Measurements from ENCODE around the gene TFAM. TPM values are rescaled to one million over a fixed set of nuclear protein-coding genes. Genes with fewer than 3 reads are reported as not detected.

TFAM gene
- total and polyA plus RNA-seq, 7 experiments from 2014 or later = 33.1 to 63.2 (median 44.8) TPM

DNA sequence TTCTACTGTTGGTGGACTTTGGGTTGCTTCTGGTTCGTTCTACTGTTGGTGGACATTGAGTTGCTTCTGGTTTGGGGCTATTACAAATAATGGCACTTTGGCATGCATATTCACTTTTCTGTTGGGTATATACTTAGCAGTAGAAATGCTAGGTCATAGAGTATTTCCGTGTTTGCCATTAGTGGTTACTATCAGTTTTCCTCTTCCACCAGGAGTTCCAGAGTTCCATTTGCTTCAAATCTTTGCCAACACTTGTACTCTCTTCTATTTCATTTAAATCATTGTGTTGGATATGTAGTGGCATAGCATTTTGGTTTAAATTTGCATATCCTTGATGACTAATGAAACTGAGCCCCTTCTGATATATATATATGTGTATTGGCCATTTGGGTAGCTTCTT, 35.2 kb upstream of the TFAM start:
- Histone ChIP-seq H3K36me3 (ENCODE audit: control insufficient read depth in 2 of 3, insufficient read depth in 3 of 3, low read length in 3 of 3) (no peaks in the 10 kb centered on the region), H3K27ac (ENCODE audit: low read depth, low read length) (no peak overlapping the region), H3K4me3 (ENCODE audit: low read length) (no peak overlapping the region), H3K4me1 (ENCODE audit: control insufficient read depth in 2 of 2, insufficient read depth in 2 of 2, low read length in 2 of 2) (no peaks in the 10 kb centered on the region), H3K27me3 (ENCODE audit: control insufficient read depth in 2 of 2, insufficient read depth in 2 of 2, low read length in 2 of 2) (no peaks in the 10 kb centered on the region), H3K9me3 (ENCODE audit: control insufficient read depth in 2 of 3, low read length in 3 of 3) (no peaks in the 10 kb centered on the region)
- no peaks in the 10 kb centered on the region for H3K27me3 Mint-ChIP-seq
- peaks cover 7 to 30% (median 22%) of the 10 kb centered on the region in 5 donors for H3K36me3 Mint-ChIP-seq
- ATAC-seq (no peak), DNase-seq (no peak)
- peaks cover 10 to 71% (median 48%) of the 10 kb centered on the region in 7 donors for H3K4me1 Mint-ChIP-seq
- intact Hi-C loops (cut with micrococcal nuclease) = no loop called here
- ChIA-PET POLR2A (no interaction called here), CTCF (no interaction called here)
- no peak overlapping the region for H3K4me3 Mint-ChIP-seq
- peaks cover 0 to 2% (median 0%) of the 10 kb centered on the region in 11 donors for H3K9me3 Mint-ChIP-seq
- H3K27ac Mint-ChIP-seq = no peak overlapping the region

DNA sequence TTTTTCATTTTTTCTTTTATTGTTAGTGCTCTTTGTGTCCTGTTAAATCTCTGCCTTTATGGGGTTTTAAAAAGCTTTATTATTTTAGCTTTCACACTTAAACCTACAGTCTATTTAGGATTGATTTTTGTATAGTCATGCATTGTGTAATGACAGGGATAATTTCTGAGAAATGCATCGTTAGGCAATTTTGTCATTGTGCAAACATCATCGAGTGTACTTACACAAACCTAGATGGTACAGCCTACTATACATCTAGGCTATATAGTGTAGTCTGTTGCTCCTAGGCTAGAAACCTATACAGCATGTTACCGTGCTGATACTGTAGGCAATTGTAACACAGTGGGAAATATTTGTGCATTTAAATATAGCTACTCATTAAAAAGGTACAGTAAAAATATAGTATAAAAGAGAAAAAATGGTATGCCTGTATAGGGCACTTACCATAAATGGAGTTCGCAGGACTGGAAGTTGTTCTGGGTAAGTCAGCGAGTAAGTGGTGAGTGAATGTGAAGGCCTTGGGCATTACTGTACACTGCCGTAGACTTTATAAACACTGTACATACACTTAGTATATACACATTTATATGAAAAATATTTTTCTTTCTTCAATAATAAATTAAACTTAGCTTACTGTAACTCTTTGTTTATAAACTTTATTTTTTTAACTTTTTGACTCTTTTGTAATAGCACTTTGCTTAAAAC, 34.4 kb upstream of the TFAM start:
- Histone ChIP-seq H3K4me3 (ENCODE audit: low read length) (no peak overlapping the region), H3K27me3 (ENCODE audit: control insufficient read depth in 2 of 2, insufficient read depth in 2 of 2, low read length in 2 of 2) (no peaks in the 10 kb centered on the region), H3K36me3 (ENCODE audit: control insufficient read depth in 2 of 3, insufficient read depth in 3 of 3, low read length in 3 of 3) (no peaks in the 10 kb centered on the region), H3K27ac (ENCODE audit: low read depth, low read length) (no peak overlapping the region), H3K9me3 (ENCODE audit: control insufficient read depth in 2 of 3, low read length in 3 of 3) (no peaks in the 10 kb centered on the region), H3K4me1 (ENCODE audit: control insufficient read depth in 2 of 2, insufficient read depth in 2 of 2, low read length in 2 of 2) (no peaks in the 10 kb centered on the region)
- ChIA-PET CTCF (no interaction called here), POLR2A (interaction anchor here (0.8 kb wide), 1 partner anchor 32 kb away, joined by 3 read pairs; no protein-coding TSS in a partner anchor)
- H3K9me3 Mint-ChIP-seq = peaks cover 0 to 2% (median 0%) of the 10 kb centered on the region in 11 donors
- H3K27me3 Mint-ChIP-seq = no peaks in the 10 kb centered on the region
- no peak overlapping the region for H3K27ac Mint-ChIP-seq
- ATAC-seq (peak; percentile 65), DNase-seq (no peak)
- peaks cover 7 to 26% (median 17%) of the 10 kb centered on the region in 5 donors for H3K36me3 Mint-ChIP-seq
- intact Hi-C loops (cut with micrococcal nuclease) = no loop called here
- no peak overlapping the region for H3K4me3 Mint-ChIP-seq
- peaks cover 10 to 74% (median 50%) of the 10 kb centered on the region in 7 donors for H3K4me1 Mint-ChIP-seq

DNA sequence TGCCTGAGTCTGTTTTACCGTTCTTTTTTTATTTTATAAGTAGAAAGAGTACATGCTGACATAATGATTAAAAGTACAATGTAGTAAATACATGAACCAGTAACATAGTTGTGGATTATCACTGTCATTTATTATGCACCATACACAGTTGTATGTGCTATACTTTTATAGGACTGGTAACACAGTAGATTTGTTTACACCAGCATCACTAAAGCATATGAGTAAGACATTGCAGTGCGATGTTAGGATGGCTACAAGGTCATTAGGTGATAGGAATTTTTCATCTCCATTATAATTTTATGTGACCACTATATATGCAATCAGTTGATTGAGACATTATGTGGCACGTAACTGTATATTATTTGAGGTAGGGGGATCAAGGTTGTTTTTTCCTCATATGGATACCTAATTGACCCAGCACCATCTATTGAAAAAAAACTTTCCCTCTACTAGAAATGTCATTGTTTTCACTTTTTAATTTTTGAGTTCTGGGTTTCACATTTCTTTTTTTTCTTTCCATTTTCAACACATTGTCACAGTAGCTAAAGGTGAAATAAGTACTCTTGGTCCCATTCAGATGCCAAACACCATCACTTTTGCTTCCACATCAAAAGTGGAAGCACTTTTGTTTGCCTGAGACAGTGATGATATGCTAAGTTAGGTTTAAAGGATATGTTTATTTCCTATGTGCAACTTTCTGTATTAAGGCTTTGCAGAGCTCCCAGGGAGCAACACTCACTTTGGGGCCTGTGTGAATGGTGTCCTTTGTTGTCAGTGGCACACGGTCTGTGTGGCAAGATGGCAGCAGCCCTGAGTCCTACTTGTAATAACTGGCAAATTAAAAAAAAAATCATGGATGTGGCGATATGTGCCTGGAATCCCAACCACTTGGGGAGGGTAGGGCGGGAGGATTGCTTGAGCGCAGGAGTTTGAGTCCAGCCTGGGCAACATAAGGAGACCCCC, 33.3 kb upstream of the TFAM start:
- Histone ChIP-seq H3K27ac (ENCODE audit: low read depth, low read length) (no peak overlapping the region), H3K4me3 (ENCODE audit: low read length) (no peak overlapping the region), H3K9me3 (ENCODE audit: control insufficient read depth in 2 of 3, low read length in 3 of 3) (no peaks in the 10 kb centered on the region), H3K4me1 (ENCODE audit: control insufficient read depth in 2 of 2, insufficient read depth in 2 of 2, low read length in 2 of 2) (peaks cover 0 to 5% of the 10 kb centered on the region in 2 donors), H3K36me3 (ENCODE audit: control insufficient read depth in 2 of 3, insufficient read depth in 3 of 3, low read length in 3 of 3) (no peaks in the 10 kb centered on the region), H3K27me3 (ENCODE audit: control insufficient read depth in 2 of 2, insufficient read depth in 2 of 2, low read length in 2 of 2) (no peaks in the 10 kb centered on the region)
- intact Hi-C loops (cut with micrococcal nuclease) = no loop called here
- ChIA-PET CTCF (no interaction called here), POLR2A (no interaction called here)
- H3K27ac Mint-ChIP-seq = no peak overlapping the region
- no peak for ATAC-seq
- no peak overlapping the region for H3K4me3 Mint-ChIP-seq
- H3K36me3 Mint-ChIP-seq = peaks cover 0 to 17% (median 9%) of the 10 kb centered on the region in 5 donors
- DNase-seq = no peak
- H3K27me3 Mint-ChIP-seq = no peaks in the 10 kb centered on the region
- peaks cover 10 to 77% (median 49%) of the 10 kb centered on the region in 7 donors for H3K4me1 Mint-ChIP-seq
- H3K9me3 Mint-ChIP-seq = no peaks in the 10 kb centered on the region

DNA sequence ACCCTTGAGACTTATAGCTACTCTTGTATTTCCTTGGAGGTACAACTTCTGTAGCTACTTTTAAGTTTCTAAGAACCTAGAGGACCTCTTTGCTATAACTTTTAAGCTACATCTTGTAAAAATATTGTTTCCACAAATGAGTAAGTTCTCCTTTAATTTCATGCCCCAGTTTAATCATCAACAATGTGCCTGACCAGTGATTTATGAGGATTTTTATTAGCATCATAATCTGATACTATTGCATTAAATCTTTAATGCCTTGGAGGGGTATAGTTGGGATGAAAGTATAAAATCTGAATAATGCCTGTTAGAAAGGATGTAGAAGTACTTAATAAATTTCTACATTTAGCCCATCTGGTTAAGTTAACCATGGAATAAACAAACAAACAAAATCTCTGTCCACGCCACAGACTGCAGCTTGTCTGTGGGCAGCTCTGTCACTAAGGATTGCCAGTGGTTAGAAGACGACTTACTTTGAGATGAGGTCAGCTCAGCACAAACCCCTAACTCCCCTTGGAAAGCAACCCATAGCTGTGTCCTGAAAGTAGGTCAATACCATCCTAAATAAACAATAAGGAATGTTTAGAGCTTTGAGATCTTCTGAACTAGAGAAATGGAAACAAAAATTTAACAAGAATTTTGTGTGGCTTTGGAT, 32.1 kb upstream of the TFAM start:
- Mint-ChIP-seq H3K9me3 (no peaks in the 10 kb centered on the region), H3K27ac (no peak overlapping the region), H3K4me3 (no peak overlapping the region), H3K36me3 (peaks cover 0 to 6% (median 0%) of the 10 kb centered on the region in 5 donors), H3K27me3 (no peaks in the 10 kb centered on the region), H3K4me1 (peaks cover 10 to 75% (median 45%) of the 10 kb centered on the region in 7 donors)
- Histone ChIP-seq H3K27me3 (ENCODE audit: control insufficient read depth in 2 of 2, insufficient read depth in 2 of 2, low read length in 2 of 2) (no peaks in the 10 kb centered on the region), H3K36me3 (ENCODE audit: control insufficient read depth in 2 of 3, insufficient read depth in 3 of 3, low read length in 3 of 3) (no peaks in the 10 kb centered on the region), H3K27ac (ENCODE audit: low read depth, low read length) (no peak overlapping the region), H3K4me3 (ENCODE audit: low read length) (no peak overlapping the region), H3K4me1 (ENCODE audit: control insufficient read depth in 2 of 2, insufficient read depth in 2 of 2, low read length in 2 of 2) (peaks cover 0 to 5% of the 10 kb centered on the region in 2 donors), H3K9me3 (ENCODE audit: control insufficient read depth in 2 of 3, low read length in 3 of 3) (no peaks in the 10 kb centered on the region)
- CTCF ChIA-PET = interaction anchor here (1.1 kb wide), 1 partner anchor 32 kb away, joined by 3 read pairs; the partner anchor contains the start of gene TFAM
- POLR2A ChIA-PET = interaction anchor here (0.8 kb wide), 1 partner anchor 32 kb away, joined by 3 read pairs; the partner anchor contains the start of gene TFAM
- intact Hi-C loops (cut with micrococcal nuclease) = no loop called here
- DNase-seq = no peak
- ATAC-seq = no peak

DNA sequence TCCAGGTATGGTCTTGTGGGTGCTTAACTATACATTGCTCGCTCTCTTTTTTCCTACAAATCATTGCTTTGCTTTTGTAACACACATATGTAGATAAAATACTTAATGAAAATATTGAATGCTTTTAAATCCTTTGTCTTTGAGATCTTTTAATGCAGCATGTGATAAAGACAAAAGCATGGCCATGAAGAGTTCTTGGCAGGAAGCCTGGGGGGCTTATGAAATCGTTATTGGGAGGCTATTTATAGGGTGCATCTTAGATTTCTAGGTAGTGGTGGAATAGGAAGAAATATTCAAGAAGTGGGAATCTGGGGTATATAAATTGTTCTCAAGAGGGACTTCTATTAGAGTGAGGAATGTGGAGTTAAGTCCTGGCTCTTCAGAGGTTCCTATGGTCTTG, 28.5 kb upstream of the TFAM start:
- ChIA-PET CTCF (no interaction called here), POLR2A (no interaction called here)
- peaks cover 0 to 23% of the 10 kb centered on the region in 2 donors for H3K4me1 ChIP-seq (ENCODE audit: control insufficient read depth in 2 of 2, insufficient read depth in 2 of 2, low read length in 2 of 2)
- H3K27me3 ChIP-seq (ENCODE audit: control insufficient read depth in 2 of 2, insufficient read depth in 2 of 2, low read length in 2 of 2) = no peaks in the 10 kb centered on the region
- no peak overlapping the region for H3K27ac ChIP-seq (ENCODE audit: low read depth, low read length)
- intact Hi-C loops (cut with micrococcal nuclease) = no loop called here
- no peaks in the 10 kb centered on the region for H3K27me3 Mint-ChIP-seq
- peak overlapping the region in 2 of 9 donors; percentile 5 to 9 for H3K27ac Mint-ChIP-seq
- no peak overlapping the region for H3K4me3 ChIP-seq (ENCODE audit: low read length)
- no peaks in the 10 kb centered on the region for H3K9me3 ChIP-seq (ENCODE audit: control insufficient read depth in 2 of 3, low read length in 3 of 3)
- peak overlapping the region in 1 of 10 donors; percentile 20 for H3K4me3 Mint-ChIP-seq
- DNase-seq = no peak
- peaks cover 18 to 76% (median 44%) of the 10 kb centered on the region in 7 donors for H3K4me1 Mint-ChIP-seq
- H3K9me3 Mint-ChIP-seq = no peaks in the 10 kb centered on the region
- no peaks in the 10 kb centered on the region for H3K36me3 ChIP-seq (ENCODE audit: control insufficient read depth in 2 of 3, insufficient read depth in 3 of 3, low read length in 3 of 3)
- ATAC-seq = no peak
- H3K36me3 Mint-ChIP-seq = peaks cover 0 to 4% (median 0%) of the 10 kb centered on the region in 5 donors

DNA sequence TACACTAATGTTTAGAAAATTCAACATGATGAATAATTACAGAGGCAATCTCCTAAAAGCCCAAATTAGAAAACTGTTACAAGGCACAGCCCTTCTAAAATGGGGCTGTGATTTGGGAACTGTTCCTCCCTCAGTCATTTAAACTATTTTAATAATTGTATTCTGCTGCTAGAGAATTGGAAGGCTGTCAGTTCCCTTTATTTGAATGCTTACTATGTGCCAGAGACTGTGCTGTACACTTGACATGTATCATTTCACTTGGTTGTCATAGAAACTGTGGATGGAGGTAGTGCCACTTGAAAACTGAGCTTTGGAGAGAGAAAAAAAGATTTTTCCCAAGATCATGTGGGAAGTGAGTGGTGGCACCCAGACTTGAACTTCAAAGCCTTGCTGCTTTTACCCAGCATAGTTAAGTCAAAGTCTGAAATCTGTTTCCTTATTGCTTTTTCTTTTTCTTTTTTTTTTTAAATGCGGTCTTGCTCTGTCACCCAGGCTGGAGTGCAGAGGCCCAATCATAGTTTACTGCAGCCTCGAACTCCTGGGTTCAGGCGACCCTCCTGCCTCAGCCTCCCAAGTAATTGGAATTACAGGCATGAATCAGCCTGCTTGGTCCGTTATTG, 26.8 kb upstream of the TFAM start:
- Mint-ChIP-seq H3K4me1 (peaks cover 13 to 67% (median 41%) of the 10 kb centered on the region in 7 donors), H3K27me3 (no peaks in the 10 kb centered on the region), H3K27ac (no peak overlapping the region), H3K36me3 (peaks cover 0 to 4% (median 0%) of the 10 kb centered on the region in 5 donors), H3K4me3 (no peak overlapping the region), H3K9me3 (no peaks in the 10 kb centered on the region)
- CTCF ChIA-PET = interaction anchor here (0.7 kb wide), 1 partner anchor 18 kb away, joined by 4 read pairs; no protein-coding TSS in a partner anchor
- intact Hi-C loops (cut with micrococcal nuclease) = loop anchor here in 1 of 2 donors (2.0 kb wide), 1 partner anchor 26 kb away; the partner anchor contains the start of gene TFAM
- Histone ChIP-seq H3K9me3 (ENCODE audit: control insufficient read depth in 2 of 3, low read length in 3 of 3) (no peaks in the 10 kb centered on the region), H3K36me3 (ENCODE audit: control insufficient read depth in 2 of 3, insufficient read depth in 3 of 3, low read length in 3 of 3) (no peaks in the 10 kb centered on the region), H3K27ac (ENCODE audit: low read depth, low read length) (no peak overlapping the region), H3K4me1 (ENCODE audit: control insufficient read depth in 2 of 2, insufficient read depth in 2 of 2, low read length in 2 of 2) (peaks cover 0 to 23% of the 10 kb centered on the region in 2 donors), H3K27me3 (ENCODE audit: control insufficient read depth in 2 of 2, insufficient read depth in 2 of 2, low read length in 2 of 2) (no peaks in the 10 kb centered on the region), H3K4me3 (ENCODE audit: low read length) (no peak overlapping the region)
- POLR2A ChIA-PET = interaction anchor here (1.5 kb wide), 1 partner anchor 26 kb away, joined by 4 read pairs; no protein-coding TSS in a partner anchor
- no peak for ATAC-seq
- DNase-seq = no peak
